Right lobe of liver (tissue), 6 donors: ENCODE results near the gene DNASE2B. TPM values are rescaled to one million over a fixed set of nuclear protein-coding genes. Genes with fewer than 3 reads are reported as not detected.

Source experiments
- ATAC-seq, 4 donors: fragments of 200-7000 bp; cut with Tn5 transposase; one replicate each; pipeline ENCODE4 v1.9.1; 2020; ENCODE audit warnings: mild to moderate bottlenecking in 4 of 4, moderate library complexity in 4 of 4
- DNase-seq, 3 donors: peaks; one replicate each; pipeline ENCODE4 v3.0.0-alpha.2; 2020
- H3K27ac ChIP-seq, 3 donors: fragments of 200-600 bp; one replicate each; pipeline ENCODE4 v1.8.0; 2022
- H3K27me3 ChIP-seq, 2 donors: fragments of 200-600 bp; one replicate each; pipeline ENCODE4 v1.8.0; 2022
- H3K36me3 ChIP-seq, 4 donors: fragments of 200-600 bp; sonication (generic) in 1 of 4; one replicate each; pipeline versions ENCODE4 v1.5.1 to v1.8.0; 2017 to 2022; ENCODE audit warnings: control low read depth in 1 of 4
- H3K4me1 ChIP-seq, 4 donors: fragments of 200-600 bp; sonication (generic) in 1 of 4; one replicate each; pipeline versions ENCODE4 v1.5.1 to v1.8.0; 2017 to 2022; ENCODE audit warnings: control low read depth in 1 of 4
- H3K4me3 ChIP-seq, 3 donors: fragments of 200-600 bp; one replicate each; pipeline ENCODE4 v1.8.0; 2022
- H3K9me3 ChIP-seq, 4 donors: fragments of 200-600 bp; sonication (generic) in 1 of 4; one replicate each; pipeline versions ENCODE4 v1.5.1 to v1.8.0; 2017 to 2022; ENCODE audit warnings: control low read depth in 1 of 4
- CTCF ChIP-seq, 4 donors: fragments of 200-600 bp in 3 of 4; fragments of 450-650 bp in 1 of 4; IDR thresholded peaks; one replicate each; pipeline versions ENCODE4 v1.5.1 to v1.8.0; 2016 to 2022; ENCODE audit warnings: antibody characterized with exemption in 4 of 4, mild to moderate bottlenecking in 2 of 4
- POLR2A ChIP-seq: fragments of 450-650 bp; IDR thresholded peaks from one replicate; pipeline ENCODE4 v1.6.1; 2017; ENCODE audit warnings: antibody characterized with exemption, mild to moderate bottlenecking
- WGBS: methylation state at CpG from one replicate; pipeline ENCODE4 v1.1.6; 2018; ENCODE audit warnings: low coverage, low lambda C conversion rate; ENCODE audit not compliant: insufficient coverage; ENCODE audit errors: missing lambda C conversion rate; 5-methylcytosine and 5-hydroxymethylcytosine counted together
- intact Hi-C, 2 donors: fragments of 100-400 bp; cut with DNase I; formaldehyde crosslinking; loops; one replicate each; pipeline versions ENCODE4 v1.11.2 to v1.14.1; 2022
- total RNA-seq, 6 experiments: library from RNA; depleted of rRNA in 2 of 6; stranded (reverse); fragments of >200 nt in 2 of 6; fragmentation: NEBNext Ultra II Directional in 3 of 6; extraction: Animal tissue kit (Norgen Biotek cat#: 25700) in 3 of 6; gene quantifications; one replicate each; pipeline versions ENCODE4 v1.1.0 to v1.2.4, GENCODE V29; 2016 to 2023
- donor health status: DM: no; HTN: yes; CAD: no.
- donor health status: DM: no; HTN: no; CAD: no.
- donor health status: DM: no; HTN: no; CAD: no.
- donor health status: DM: no; HTN: yes; CAD: no.
- donor health status: DM: no; HTN: yes; CAD: no.

The DNASE2B gene
- total RNA-seq, 6 experiments from 2014 or later: 0.17 to 0.25 (median 0.25) TPM; not detected in 3

GRCh38 chr1:84365225-84366221, 32.8 kb upstream of the DNASE2B start:
- Histone ChIP-seq H3K4me3 (no peak overlapping the region), H3K27me3 (no peaks in the 10 kb centered on the region), H3K36me3 (no peaks in the 10 kb centered on the region), H3K27ac (no peak overlapping the region), H3K9me3 (no peaks in the 10 kb centered on the region), H3K4me1 (no peaks in the 10 kb centered on the region)
- DNase-seq (no peak), ATAC-seq (peak; percentile 28 to 98 (median 60))
- intact Hi-C loops: no loop called here
- 14% methylated on average over 2 of the region's 3 CpGs for WGBS
- TF ChIP-seq CTCF (IDR thresholded peaks at IDR 0.05) (no peak), POLR2A (no peak)

GRCh38 chr1:84366786-84367185, 31.5 kb upstream of the DNASE2B start:
- H3K4me3 ChIP-seq: no peak overlapping the region
- H3K27ac ChIP-seq: no peak overlapping the region
- 81% methylated on average over 2 of the region's 2 CpGs for WGBS
- H3K9me3 ChIP-seq: no peaks in the 10 kb centered on the region
- TF ChIP-seq CTCF (IDR thresholded peaks at IDR 0.05) (no peak), POLR2A (no peak)
- no peaks in the 10 kb centered on the region for H3K27me3 ChIP-seq
- DNase-seq: no peak
- intact Hi-C loops: no loop called here
- H3K36me3 ChIP-seq: no peaks in the 10 kb centered on the region
- no peak for ATAC-seq
- H3K4me1 ChIP-seq: no peaks in the 10 kb centered on the region

GRCh38 chr1:84367219-84367618, 31.1 kb upstream of the DNASE2B start:
- TF ChIP-seq POLR2A (no peak), CTCF (IDR thresholded peaks at IDR 0.05) (no peak)
- no peaks in the 10 kb centered on the region for H3K4me1 ChIP-seq
- 50% methylated on average over 1 of the region's 1 CpG for WGBS
- no peaks in the 10 kb centered on the region for H3K36me3 ChIP-seq
- no peaks in the 10 kb centered on the region for H3K27me3 ChIP-seq
- no peak for DNase-seq
- H3K27ac ChIP-seq: no peak overlapping the region
- H3K9me3 ChIP-seq: no peaks in the 10 kb centered on the region
- intact Hi-C loops: no loop called here
- ATAC-seq: no peak
- H3K4me3 ChIP-seq: no peak overlapping the region

GRCh38 chr1:84368441-84368840, 29.8 kb upstream of the DNASE2B start:
- ATAC-seq (no peak), DNase-seq (no peak)
- WGBS: 100% methylated on average over 1 of the region's 5 CpGs
- H3K4me3 ChIP-seq: no peak overlapping the region
- intact Hi-C loops: no loop called here
- no peaks in the 10 kb centered on the region for H3K9me3 ChIP-seq
- H3K36me3 ChIP-seq: no peaks in the 10 kb centered on the region
- no peaks in the 10 kb centered on the region for H3K4me1 ChIP-seq
- TF ChIP-seq POLR2A: no peak
- no peak for TF ChIP-seq CTCF (IDR thresholded peaks at IDR 0.05)
- H3K27ac ChIP-seq: no peak overlapping the region
- H3K27me3 ChIP-seq: no peaks in the 10 kb centered on the region
